ENCODE measurements around the gene CTNNA3.

GRCh38 chr10:67077376-67077775 lies 618.6 kb downstream of the CTNNA3 start:
- TF ChIP-seq, protein P1, sequence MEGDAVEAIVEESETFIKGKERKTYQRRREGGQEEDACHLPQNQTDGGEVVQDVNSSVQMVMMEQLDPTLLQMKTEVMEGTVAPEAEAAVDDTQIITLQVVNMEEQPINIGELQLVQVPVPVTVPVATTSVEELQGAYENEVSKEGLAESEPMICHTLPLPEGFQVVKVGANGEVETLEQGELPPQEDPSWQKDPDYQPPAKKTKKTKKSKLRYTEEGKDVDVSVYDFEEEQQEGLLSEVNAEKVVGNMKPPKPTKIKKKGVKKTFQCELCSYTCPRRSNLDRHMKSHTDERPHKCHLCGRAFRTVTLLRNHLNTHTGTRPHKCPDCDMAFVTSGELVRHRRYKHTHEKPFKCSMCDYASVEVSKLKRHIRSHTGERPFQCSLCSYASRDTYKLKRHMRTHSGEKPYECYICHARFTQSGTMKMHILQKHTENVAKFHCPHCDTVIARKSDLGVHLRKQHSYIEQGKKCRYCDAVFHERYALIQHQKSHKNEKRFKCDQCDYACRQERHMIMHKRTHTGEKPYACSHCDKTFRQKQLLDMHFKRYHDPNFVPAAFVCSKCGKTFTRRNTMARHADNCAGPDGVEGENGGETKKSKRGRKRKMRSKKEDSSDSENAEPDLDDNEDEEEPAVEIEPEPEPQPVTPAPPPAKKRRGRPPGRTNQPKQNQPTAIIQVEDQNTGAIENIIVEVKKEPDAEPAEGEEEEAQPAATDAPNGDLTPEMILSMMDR (IDR thresholded peaks at IDR 0.05; ENCODE audit: low read depth, low read length, poor library complexity, severe bottlenecking): no peak
- no peak for TF ChIP-seq EZH2phosphoT487 (IDR thresholded peaks at IDR 0.05; ENCODE audit: borderline replicate concordance, low read length)

All from DOHH2 (cell line).